PC-9 (cell line): ENCODE results near the gene C1R.

Experiments used
- EZH2 ChIP-seq: fragments of 200-600 bp; sonication (generic); IDR thresholded peaks from 2 replicates; pipeline ENCODE4 v1.8.0; 2017; ENCODE audit warnings: antibody characterized with exemption, low read depth
- TF ChIP-seq, protein P1 (sequence below): fragments of 200-600 bp; sonication (generic); conservative IDR thresholded peaks from 2 replicates; pipeline ENCODE4 v1.6.1; 2017; ENCODE audit warnings: mixed run types, antibody characterized with exemption, mild to moderate bottlenecking, moderate library complexity

- TF ChIP-seq, protein P1, sequence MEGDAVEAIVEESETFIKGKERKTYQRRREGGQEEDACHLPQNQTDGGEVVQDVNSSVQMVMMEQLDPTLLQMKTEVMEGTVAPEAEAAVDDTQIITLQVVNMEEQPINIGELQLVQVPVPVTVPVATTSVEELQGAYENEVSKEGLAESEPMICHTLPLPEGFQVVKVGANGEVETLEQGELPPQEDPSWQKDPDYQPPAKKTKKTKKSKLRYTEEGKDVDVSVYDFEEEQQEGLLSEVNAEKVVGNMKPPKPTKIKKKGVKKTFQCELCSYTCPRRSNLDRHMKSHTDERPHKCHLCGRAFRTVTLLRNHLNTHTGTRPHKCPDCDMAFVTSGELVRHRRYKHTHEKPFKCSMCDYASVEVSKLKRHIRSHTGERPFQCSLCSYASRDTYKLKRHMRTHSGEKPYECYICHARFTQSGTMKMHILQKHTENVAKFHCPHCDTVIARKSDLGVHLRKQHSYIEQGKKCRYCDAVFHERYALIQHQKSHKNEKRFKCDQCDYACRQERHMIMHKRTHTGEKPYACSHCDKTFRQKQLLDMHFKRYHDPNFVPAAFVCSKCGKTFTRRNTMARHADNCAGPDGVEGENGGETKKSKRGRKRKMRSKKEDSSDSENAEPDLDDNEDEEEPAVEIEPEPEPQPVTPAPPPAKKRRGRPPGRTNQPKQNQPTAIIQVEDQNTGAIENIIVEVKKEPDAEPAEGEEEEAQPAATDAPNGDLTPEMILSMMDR: no peak
- no peak for TF ChIP-seq EZH2
Observed at GRCh38 chr12:7100239-7100638, 8.0 kb upstream of the C1R start.
